Gastroesophageal sphincter (tissue), 3 donors: ENCODE measurements around the gene MRPS26.

Experiments
- CTCF ChIP-seq, 4 experiments: fragments of 200-600 bp in 2 of 4; fragments of 450-650 bp in 2 of 4; sonication (generic) in 1 of 4; IDR thresholded peaks; one replicate each; pipeline ENCODE4 v1.5.1; 2017 to 2019; ENCODE audit warnings: antibody characterized with exemption in 4 of 4, mild to moderate bottlenecking in 2 of 4, moderate library complexity in 2 of 4
- EP300 ChIP-seq: sonication (generic); formaldehyde crosslinking; IDR thresholded peaks from one replicate; pipeline ENCODE4 v1.6.1; 2017; ENCODE audit warnings: antibody characterized with exemption, mild to moderate bottlenecking
- POLR2A ChIP-seq, 2 donors: fragments of 450-650 bp; IDR thresholded peaks; one replicate each; pipeline ENCODE4 v1.6.1; 2017; ENCODE audit warnings: antibody characterized with exemption in 2 of 2, mild to moderate bottlenecking in 2 of 2, moderate library complexity in 1 of 2

GRCh38 chr20:3084986-3085360 lies 39.1 kb downstream of the MRPS26 start:
- no peak for TF ChIP-seq CTCF (IDR thresholded peaks at IDR 0.05)
- no peak for TF ChIP-seq POLR2A (IDR thresholded peaks at IDR 0.05)
- no peak for TF ChIP-seq EP300
